NCI-H1694 (cell line): ENCODE data around the gene SH2B2.
"Not testable (repeated sequence)": the region's sequence is repeated elsewhere in the genome, so short reads cannot be mapped to it uniquely, and the experiment has no call there.

ENCODE experiments used
- DNase-seq: peaks from one replicate; lab custom pipeline; 2025; lab: John Stamatoyannopoulos, UW

Gene SH2B2

DNA sequence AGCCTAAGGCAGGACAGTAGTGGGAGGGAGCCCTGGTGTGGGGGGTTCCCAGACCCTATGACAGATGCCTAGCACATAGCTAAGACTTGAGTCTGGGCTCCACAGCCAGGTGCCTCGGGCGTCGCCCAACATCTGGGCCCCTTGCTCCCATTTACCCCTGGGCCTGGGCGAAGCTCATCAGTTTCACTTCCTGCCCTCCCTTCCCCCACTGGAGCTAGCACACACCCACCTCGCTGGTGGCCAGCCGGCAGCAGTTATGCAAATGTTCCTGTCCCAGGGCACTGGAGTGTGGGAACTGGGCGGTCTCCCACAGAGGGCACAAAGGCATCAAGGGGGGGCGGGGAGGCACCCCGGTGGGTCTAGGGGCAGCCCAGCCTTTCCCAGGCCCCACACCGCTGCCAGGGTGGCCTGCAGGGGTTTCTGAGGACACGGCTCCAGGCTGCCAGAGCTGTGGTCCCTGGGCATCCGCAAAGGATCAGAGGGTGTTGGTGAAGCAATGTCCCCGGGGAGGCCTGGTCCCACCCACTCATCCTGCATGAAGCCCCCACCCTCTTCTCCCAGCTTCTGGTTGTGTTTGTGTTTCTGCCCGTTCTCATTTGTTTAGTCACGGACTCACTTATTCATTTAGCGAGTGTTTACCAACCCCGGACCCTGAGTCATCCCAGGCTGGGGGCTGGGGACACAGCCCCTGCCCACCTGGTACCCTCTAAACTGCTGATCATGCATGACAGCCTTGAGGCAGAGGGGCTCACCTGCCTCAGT lies 20.4 kb downstream of the SH2B2 start:
- no peak for DNase-seq

DNA sequence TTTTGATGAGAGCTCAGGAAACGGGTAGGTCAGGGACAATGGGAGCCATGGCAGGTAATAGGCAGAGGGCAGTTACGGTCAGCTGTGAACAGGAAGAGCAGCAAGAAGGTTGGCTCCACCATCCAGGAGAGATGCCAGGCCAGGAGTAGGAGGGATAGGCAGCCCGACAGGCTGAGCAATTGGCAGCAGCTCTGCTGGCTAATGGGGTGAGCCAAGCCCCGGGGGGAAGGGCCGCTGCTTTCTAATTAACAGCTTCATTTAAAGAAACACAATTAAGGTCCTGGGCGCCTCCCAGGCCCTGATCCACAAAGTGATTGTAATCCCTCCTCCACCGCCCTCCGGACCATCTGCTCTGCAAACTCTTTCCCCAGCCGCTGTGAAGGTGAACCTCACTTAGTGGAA lies 23.7 kb downstream of the SH2B2 start:
- DNase-seq = peak; percentile 92

DNA sequence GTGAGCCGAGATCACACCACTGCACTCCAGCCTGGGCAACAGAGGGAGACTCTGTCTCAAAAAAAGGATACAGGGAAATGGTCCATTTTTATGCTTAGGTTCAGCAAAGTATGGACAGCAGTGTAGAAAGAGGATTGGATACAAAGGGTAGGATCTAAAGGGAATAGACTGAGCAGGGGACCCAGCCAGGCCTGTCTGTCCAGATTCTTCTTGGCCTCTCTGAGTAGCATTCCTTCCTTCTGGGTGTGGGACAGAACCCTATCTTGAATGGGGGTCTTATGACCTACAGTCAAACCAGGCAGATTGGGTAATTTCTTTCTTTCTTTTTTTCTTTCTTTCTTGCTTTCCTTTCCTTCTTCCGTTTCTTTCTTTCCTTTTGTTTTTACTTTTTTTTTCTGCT lies 25.6 kb downstream of the SH2B2 start:
- DNase-seq = no peak

DNA sequence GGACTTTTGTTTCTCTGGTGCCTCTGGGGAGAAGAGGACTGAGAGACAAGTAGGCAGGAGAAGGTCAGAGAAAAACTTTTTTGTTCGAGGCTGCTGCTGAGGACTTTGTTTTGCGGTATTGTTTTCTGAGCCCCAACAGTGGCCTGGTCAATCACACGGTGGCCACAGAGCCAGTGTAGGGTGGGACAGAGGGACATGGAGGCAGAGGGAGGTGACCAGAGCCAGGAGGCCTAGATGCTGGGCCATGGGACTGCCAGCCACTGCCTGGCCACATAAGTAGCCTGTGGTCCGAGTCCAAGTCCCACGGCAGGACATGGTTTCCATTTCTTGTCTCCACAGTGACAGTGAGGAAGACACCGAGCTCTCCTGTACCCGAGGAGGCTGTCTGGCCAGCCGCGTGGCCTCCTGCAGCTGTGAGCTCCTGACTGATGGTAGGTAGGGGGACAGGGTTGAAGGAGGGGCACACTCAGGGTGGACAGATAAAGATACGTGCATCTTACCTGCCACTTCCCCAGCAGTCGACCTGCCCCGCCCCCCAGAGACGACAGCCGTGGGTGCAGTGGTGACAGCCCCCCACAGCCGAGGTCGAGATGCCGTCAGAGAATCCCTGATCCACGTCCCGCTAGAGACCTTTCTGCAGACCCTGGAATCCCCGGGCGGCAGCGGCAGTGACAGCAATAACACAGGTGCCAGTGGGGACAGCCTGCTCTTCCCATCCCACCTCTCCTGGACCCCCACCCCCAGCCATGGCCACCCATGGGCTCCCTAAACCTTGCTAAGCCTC lies 27.5 kb downstream of the SH2B2 start:
- DNase-seq = no peak

DNA sequence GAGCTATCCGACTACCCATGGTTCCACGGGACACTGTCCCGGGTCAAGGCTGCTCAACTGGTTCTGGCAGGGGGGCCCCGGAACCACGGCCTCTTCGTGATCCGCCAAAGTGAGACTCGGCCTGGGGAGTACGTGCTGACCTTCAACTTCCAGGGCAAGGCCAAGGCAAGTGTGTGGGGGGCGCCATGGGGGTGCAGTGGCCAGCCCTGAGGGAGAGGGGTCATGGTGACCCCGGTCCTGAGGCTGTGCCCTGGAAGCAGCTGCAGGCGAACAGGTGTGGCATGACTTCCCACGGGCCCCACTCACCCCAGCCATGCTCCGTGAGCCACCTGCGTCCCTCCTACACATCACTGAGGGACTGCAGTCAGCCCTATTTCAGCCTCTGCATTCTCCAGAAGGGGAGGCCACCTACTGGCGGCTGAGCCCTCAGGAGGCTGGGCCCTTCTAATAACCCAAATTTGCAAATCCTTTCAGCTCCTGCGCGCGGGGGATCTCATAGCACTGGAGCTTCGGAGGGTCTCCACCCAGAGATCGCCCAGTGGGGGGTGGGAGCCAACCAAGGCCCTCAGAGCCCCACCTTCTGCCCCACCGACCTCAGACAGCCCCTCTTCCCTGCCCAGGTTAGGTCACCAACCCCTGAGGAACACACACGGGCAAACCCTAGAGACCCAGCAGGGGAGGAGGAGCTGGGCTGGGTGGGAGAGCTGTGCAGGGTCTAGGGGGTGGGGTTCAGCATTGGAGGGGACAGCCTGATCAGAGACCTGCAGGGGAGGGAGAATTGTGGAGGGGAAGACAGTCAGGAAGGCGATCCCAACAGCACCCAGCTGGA lies 30.8 kb downstream of the SH2B2 start:
- no peak for DNase-seq

DNA sequence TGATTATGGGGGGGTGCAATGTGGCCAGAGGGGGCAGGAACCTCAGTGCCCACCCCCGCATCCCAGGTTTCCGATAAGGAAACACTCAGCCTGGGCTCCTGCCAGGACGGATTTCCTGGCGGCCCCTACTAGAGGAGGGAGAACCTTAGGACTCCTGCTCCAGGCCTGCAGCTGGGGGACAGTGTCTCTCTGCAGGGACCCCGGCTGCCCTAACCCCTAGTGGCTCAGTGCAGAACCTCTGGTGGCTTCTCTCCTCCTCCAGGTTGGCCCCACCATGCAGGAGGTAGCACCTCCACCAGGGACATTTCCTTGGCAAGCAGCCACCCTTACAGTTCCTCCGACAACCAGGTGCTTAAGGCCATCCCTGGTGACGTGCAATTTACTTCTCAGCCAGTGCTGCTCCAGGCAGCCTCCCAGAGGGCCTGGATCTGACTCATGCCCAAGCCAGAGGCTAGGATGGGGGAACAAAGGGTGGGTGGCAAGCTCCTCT lies 31.9 kb downstream of the SH2B2 start:
- no peak for DNase-seq

DNA sequence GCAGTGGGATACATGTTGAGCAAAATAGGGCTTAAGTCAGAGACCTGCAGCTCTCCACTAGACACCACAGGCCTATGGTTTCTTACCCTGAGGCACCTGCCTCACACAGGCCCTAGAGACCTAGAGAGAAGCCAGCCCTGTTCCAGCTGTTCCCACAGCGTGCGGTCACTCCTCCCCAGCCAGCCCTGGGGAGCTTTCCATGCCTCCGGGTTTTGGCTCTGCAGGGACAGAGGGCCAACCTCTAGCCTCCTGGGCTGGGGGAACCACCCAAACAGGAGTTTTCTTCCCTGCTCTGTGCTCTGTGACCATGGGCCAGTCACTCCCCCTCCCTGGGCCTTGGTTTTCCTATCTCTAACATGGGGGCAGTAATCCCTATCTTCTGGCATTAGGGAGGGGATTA lies 33.0 kb downstream of the SH2B2 start:
- no peak for DNase-seq

DNA sequence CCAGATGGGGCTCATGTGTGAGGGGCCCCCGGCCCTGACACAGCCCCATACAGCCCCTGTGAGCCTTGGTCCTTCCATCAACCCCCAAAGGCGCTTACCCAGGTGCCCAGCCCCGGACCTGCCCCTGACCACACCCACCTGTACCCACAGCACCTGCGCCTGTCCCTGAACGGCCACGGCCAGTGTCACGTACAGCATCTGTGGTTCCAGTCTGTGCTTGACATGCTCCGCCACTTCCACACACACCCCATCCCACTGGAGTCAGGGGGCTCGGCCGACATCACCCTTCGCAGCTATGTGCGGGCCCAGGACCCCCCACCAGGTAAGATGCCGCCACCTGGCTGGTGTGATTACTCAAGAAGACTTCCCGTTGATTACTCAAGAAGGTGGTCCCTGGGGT lies 33.5 kb downstream of the SH2B2 start:
- DNase-seq = no peak

DNA sequence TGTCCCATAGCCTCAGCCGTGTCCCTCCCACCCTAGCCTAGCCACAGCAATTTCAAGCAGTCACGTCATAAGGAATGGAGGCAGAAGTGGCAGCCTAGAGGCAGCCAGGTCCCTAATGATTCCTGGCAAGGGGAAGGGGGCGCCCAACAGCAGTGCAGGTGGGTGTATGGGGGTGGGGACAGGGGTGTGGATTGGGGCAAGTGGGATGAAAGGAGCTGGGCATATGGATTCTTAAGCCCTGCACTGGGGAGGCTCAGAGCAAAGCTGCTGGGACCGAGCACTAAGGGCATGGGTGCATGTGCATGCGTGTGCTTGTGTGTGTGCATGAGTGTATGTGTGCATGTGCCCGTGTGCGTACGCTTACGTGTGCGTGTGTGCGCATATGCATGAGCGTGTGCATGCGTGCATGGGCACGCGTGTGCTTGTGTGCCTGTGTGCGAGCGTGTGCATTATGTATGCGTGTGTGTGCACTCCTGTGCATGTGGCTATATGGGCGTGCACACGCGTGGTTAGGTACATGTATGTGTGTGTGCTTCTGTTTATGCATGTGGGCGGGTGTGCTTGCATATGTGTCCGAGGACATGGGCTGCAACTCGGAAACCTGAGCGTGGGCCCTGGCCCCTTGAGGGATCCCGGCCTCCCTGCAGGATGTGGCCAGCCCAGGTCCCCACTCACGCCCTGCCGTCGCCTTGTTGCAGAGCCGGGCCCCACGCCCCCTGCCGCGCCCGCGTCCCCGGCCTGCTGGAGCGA lies 34.1 kb downstream of the SH2B2 start:
- DNase-seq = no peak

DNA sequence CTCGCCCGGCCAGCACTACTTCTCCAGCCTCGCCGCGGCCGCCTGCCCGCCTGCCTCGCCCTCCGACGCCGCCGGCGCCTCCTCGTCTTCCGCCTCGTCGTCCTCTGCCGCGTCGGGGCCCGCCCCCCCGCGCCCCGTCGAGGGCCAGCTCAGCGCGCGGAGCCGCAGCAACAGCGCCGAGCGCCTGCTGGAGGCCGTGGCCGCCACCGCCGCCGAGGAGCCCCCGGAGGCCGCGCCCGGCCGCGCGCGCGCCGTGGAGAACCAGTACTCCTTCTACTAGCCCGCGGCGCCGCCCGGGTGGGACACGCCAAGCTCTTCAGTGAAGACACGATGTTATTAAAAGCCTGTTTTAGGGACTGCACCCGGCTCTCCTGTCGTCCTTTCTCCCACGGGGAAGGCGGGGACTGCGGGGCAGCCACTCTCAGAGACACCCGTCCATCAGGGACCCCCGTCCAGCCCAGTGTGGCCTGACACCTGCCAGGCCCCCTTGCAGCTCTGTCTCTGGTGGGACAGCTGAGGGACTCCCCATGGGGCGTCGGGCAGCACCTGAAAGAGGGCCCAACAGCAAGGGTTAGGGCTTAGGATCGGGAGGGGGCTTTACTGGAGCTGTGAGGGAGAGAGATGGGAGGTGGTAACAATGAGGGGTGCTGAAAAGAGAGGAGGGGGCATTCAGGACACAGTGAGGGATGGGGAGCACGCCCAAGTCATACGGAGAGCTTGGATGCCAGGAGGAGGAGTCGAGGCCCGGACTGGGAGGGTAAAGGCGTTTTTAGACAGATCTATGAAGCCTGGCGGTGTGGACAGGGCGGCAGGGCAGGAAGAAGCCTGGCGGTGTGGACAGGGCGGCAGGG lies 34.9 kb downstream of the SH2B2 start:
- no peak for DNase-seq

DNA sequence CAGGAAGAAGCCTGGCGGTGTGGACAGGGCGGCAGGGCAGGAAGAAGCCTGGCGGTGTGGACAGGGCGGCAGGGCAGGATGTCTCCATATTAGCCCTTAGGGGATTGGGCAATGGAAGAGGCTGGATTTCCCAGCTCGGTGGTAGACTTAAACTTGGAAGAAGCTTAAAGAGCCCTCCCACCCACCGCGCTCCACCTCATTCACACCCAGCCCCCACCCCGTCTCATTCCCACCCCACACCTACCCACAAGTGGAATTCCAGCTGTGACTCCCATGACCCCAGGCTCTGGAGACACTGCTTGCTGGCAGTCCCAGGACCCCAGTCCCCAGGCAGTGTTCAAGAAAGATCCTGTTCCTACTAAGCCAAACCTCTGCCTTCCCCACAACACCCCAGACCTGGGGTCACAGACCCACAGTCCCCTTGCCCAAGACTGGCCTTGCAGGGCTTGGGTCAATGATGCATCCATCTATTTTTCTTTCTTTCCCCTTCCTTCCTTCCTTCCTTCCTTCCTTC lies 35.6 kb downstream of the SH2B2 start:
- DNase-seq = no peak

DNA sequence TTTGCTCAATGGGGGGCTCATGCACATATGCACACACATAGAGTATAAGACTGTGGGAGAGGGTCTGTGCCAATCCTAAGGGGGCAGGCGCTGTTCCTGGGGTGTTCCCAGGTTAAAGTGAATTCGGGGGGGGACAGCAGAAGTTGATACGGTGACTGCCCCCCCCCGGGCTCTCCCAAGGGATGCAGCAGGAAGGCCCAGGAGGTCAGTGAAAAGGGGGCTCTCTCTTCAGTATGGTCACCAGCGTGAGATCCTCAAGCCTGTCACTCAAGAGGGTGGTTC lies 37.2 kb downstream of the SH2B2 start:
- no peak for DNase-seq

DNA sequence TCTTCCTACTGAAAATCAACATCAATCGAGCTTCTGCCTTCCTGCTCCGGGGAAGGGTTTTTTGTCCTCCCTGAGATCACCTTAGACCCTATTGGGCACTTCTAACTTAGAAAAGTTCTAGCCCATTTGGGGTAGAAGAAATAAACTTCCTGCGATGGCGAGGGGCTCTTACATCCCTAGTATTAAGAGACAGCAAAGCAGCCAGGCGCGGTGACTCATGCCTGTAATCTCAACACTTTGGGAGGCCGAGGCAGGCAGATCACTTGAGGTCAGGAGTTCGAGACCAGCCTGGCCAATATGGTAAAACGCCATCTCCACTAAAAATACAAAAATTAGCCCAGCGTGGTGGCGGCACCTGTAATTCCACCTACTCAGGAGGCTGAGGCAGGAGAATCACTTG lies 38.4 kb downstream of the SH2B2 start:
- DNase-seq = not testable (repeated sequence)

DNA sequence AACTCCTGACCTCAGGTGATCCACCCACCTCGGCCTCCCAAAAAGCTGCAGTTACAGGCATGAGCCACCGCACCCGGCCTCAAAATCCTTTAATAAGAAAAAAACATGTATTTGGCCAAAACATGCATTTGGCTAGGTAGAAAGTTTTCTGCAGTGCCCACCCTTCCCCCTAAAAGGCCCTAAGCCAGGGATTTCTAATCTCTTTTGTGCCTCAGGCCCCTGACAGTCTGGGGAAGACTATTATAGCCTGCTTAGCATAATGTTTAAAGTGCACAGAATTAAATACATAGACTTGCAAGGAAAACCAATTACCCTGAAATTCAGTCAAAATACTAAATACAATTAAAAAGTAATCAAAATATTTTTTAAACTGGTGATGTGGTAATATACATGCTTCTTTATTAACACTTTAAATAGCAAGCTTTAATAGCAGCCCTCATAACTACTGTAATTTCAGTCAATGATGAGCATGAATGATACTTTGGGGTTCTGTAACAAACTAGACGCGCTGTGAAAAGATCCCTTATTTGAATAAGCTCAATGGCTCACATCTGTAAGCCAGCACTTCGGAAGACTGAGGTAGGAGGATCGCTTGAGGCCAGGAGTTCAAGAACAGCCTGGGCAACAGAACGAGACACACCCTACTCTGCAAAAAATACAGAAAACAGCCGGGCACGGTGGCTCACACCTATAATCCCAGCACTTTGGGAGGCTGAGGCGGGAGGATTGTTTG lies 39.7 kb downstream of the SH2B2 start:
- DNase-seq = no peak

DNA sequence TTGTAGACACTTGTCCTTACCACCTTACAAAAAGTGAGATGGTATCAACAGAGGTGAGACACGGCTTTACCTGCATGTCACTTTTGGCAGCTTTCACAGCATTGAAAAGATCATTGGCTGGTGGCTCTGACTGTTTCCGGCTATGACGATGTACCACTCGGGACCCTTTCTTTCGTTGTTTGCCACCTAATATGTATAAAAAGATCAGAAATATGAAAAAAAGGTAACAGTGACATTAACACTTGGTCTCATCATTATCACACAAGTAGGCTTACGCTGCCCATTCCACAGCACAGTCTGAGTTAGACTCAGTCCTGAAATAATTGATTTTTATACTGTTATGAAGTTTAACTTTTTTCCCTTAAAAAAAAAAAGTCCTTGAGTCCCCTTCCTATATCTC lies 40.5 kb downstream of the SH2B2 start:
- DNase-seq = not testable (repeated sequence)

DNA sequence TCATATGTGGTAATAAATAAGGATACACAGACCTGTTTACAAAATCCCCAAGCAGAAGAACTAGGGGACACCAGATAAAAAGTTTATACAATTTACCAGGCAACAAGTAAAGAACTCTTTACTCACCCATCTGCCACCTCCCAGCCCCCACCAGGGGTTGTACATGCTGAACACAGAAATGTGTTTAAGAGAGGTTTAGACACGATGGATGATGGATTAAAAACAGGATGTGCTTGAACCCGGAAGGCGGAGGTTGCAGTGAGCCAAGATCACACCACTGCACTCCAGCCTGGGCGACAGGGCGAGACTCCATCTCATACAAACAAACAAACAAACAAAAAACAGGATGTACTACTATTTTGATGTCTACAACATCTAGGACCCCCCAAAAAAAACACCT lies 42.2 kb downstream of the SH2B2 start:
- not testable (repeated sequence) for DNase-seq

DNA sequence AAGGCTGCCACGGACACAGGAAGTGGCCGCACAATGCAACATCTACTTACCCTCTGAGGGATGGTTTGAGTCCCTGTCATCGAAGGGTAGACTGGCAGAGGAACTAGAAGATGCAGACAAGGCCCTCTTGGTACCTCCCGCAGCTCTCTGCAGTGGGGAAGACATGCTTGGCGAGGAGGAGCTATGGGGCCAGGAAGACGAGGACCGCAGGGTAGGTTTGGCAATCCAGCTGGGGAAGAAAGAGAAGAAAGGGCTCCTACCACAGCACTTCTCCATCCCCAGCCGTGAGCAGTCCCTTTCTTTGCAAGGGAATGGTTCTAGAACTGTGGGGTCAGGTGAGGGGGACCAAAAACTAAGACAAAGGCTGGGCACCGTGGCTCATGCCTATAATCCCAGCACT lies 42.7 kb downstream of the SH2B2 start:
- not testable (repeated sequence) for DNase-seq

DNA sequence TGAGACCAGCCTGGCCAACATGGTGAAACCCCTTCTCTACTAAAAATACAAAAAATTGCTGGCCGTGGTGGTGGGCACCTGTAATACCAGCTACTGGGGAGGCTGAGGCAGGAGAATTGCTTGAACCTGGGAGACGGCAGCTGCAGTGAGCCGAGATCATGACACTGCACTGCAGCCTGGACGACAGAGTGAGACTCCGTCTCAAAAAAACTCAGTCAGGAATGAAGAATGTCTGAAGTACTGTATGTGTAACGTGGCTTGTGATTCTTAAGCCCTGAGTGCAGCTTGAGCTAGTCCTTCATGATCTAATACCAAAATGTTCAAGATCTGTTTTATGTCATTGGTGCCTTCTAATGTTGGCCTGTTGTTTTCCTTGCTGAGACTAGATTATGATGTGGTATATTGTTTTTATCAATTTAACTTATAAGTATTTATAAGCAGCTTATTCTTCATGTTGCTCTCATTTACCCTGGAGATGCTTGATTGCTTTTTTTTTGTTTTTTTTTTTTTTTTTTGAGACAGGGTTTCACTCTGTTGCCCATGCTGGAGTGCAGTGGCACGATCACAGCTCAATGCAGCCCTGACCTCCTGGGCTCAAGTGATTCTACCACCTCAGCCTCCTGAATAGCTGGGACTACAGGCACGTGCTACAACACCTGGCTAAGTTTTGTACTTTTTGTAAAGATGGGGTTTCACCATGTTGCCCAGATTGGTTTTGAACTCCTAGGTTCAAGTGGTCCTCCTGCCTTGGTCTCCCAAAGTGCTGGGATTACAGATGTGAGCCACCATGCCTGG lies 44.2 kb downstream of the SH2B2 start:
- not testable (repeated sequence) for DNase-seq

DNA sequence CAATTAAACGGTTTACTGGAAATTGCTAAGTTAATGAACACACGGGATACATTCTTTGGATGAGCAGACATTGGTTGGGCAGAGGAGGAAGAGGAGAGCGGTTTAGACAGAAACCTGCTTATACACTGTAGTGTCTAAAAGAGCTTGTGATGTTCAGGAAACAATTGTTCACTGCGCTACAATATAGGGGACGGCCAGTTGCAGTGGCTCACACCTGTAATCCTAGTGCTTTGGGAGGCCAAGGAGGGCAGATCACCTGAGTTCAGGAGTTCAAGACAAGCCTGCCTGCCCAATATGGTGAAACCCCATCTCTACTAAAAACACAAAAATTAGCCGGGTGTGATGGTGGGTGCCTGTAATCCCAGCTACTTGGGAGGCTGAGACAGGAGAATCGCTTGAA lies 48.9 kb downstream of the SH2B2 start:
- DNase-seq = not testable (repeated sequence)
